ENCODE results near the gene MCF2L2. TPM values are rescaled to one million over a fixed set of nuclear protein-coding genes. Genes with fewer than 3 reads are reported as not detected.

MCF2L2 gene
- total and polyA plus RNA-seq, 2 experiments from 2014 or later = 6.7 to 14.6 TPM

DNA sequence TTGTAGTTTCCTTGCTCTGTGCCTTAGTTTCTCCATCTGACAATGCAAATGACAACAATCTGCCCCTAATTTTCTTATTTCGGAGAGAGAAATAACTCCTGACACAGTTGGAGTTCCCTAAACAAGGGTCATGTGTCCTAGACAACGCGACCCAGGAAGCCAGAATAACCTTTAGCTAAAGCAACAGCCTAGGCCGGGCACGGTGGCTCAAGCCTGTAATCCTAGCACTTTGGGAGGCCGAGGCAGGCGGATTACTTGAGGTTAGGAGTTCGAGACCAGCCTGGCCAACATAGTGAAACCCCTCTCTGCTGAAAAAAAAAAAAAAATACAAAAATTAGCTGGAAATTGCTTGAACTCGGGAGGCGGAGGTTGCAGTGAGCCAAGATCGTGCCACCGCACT is 49.9 kb downstream of the MCF2L2 start (continued):
- no peak for TF ChIP-seq ZNF462 (CRISPR knock-in tag; IDR thresholded peaks at IDR 0.05)

GRCh38 chr3:183378008-183378407 is 50.4 kb downstream of the MCF2L2 start:
- Histone ChIP-seq H3K27me3 (ENCODE audit: insufficient read depth) (no peaks in the 10 kb centered on the region), H2AFZ (no peak overlapping the region), H4K20me1 (replicated peaks; ENCODE audit: insufficient read depth) (no peaks in the 10 kb centered on the region; the same call in 1 of the 2 replicates), H3K4me2 (no peak overlapping the region), H3K27ac (ENCODE audit: low read depth) (no peak overlapping the region), H3F3A (replicated peaks; ENCODE audit: low read depth) (no peaks in the 10 kb centered on the region), H3K9me2 (ENCODE audit: insufficient read depth) (no peaks in the 10 kb centered on the region), H3K4me1 (ENCODE audit: insufficient read depth) (no peaks in the 10 kb centered on the region), H3K79me2 (replicated peaks; ENCODE audit: insufficient read depth) (no peaks in the 10 kb centered on the region), H3K36me3 (ENCODE audit: insufficient read depth) (no peaks in the 10 kb centered on the region; the same call in 1 of the 2 replicates), H3K4me3 (no peak overlapping the region)
- ATAC-seq (no peak), DNase-seq (ENCODE audit: low spot score) (no peak)
- H3K4me1 Mint-ChIP-seq = peaks cover 9% of the 10 kb centered on the region
- no peaks in the 10 kb centered on the region for H3K9me3 Mint-ChIP-seq
- no peak overlapping the region for H3K27ac Mint-ChIP-seq
- no peaks in the 10 kb centered on the region for H3K36me3 Mint-ChIP-seq (ENCODE audit: low read depth)
- H3K27me3 Mint-ChIP-seq (ENCODE audit: insufficient read depth, low read depth, poor library complexity) = peaks cover 1% of the 10 kb centered on the region
- H3K4me3 Mint-ChIP-seq = no peak overlapping the region
- TF ChIP-seq CREB1 (CRISPR knock-in tag; IDR thresholded peaks at IDR 0.05; ENCODE audit: low read depth) (no peak), POLR2AphosphoS5 (IDR thresholded peaks at IDR 0.05; ENCODE audit: low read depth) (no peak), ZNF114 (CRISPR knock-in tag; IDR thresholded peaks at IDR 0.05) (no peak), EZH2phosphoT487 (IDR thresholded peaks at IDR 0.05; ENCODE audit: unreplicated experiment) (no peak), JUNB (IDR thresholded peaks at IDR 0.05; ENCODE audit: unreplicated experiment) (no peak), ZNF331 (CRISPR knock-in tag; IDR thresholded peaks at IDR 0.05; ENCODE audit: low read depth) (no peak), ETS1 (IDR thresholded peaks at IDR 0.05) (no peak), ZNF462 (CRISPR knock-in tag; IDR thresholded peaks at IDR 0.05) (no peak), NANOG (IDR thresholded peaks at IDR 0.05; ENCODE audit: borderline replicate concordance) (no peak)

Measured in GM23338 (cell line).